ENCODE measurements around the gene EHBP1L1.

The EHBP1L1 gene

GRCh38 chr11:65546217-65546958 is 29.5 kb upstream of the EHBP1L1 start:
- in situ Hi-C loops (cut with MboI; ENCODE audit: low sequenced_read_pairs): no loop called here

- in situ Hi-C loops (cut with MboI; ENCODE audit: low sequenced_read_pairs): no loop called here
Observed at GRCh38 chr11:65547446-65548125, 28.3 kb upstream of the EHBP1L1 start.

GRCh38 chr11:65548395-65548794 is 27.5 kb upstream of the EHBP1L1 start:
- in situ Hi-C loops (cut with MboI; ENCODE audit: low sequenced_read_pairs): no loop called here

GRCh38 chr11:65549096-65549495 is 26.8 kb upstream of the EHBP1L1 start:
- in situ Hi-C loops (cut with MboI; ENCODE audit: low sequenced_read_pairs): no loop called here

- in situ Hi-C loops (cut with MboI; ENCODE audit: low sequenced_read_pairs): no loop called here
Observed at GRCh38 chr11:65551572-65552387, 24.1 kb upstream of the EHBP1L1 start.

GRCh38 chr11:65552388-65552951 is 23.4 kb upstream of the EHBP1L1 start:
- in situ Hi-C loops (cut with MboI; ENCODE audit: low sequenced_read_pairs): no loop called here

GRCh38 chr11:65553301-65554001 is 22.4 kb upstream of the EHBP1L1 start:
- in situ Hi-C loops (cut with MboI; ENCODE audit: low sequenced_read_pairs): no loop called here

GRCh38 chr11:65554057-65554818 is 21.6 kb upstream of the EHBP1L1 start:
- in situ Hi-C loops (cut with MboI; ENCODE audit: low sequenced_read_pairs): no loop called here

GRCh38 chr11:65554842-65555430 is 20.9 kb upstream of the EHBP1L1 start:
- in situ Hi-C loops (cut with MboI; ENCODE audit: low sequenced_read_pairs): no loop called here

GRCh38 chr11:65555693-65556231 is 20.1 kb upstream of the EHBP1L1 start:
- in situ Hi-C loops (cut with MboI; ENCODE audit: low sequenced_read_pairs): no loop called here

GRCh38 chr11:65556470-65557279 is 19.2 kb upstream of the EHBP1L1 start:
- in situ Hi-C loops (cut with MboI; ENCODE audit: low sequenced_read_pairs): no loop called here

GRCh38 chr11:65557280-65558001 is 18.4 kb upstream of the EHBP1L1 start:
- in situ Hi-C loops (cut with MboI; ENCODE audit: low sequenced_read_pairs): no loop called here

GRCh38 chr11:65558002-65558929 is 17.6 kb upstream of the EHBP1L1 start, which contains the start of gene LTBP3:
Gene LTBP3, minus strand, starts transcription at chr11:65558359. Its CDS starts 400 bp downstream, at chr11:65557959.
- in situ Hi-C loops (cut with MboI; ENCODE audit: low sequenced_read_pairs): no loop called here

- in situ Hi-C loops (cut with MboI; ENCODE audit: low sequenced_read_pairs): no loop called here
Observed at GRCh38 chr11:65558930-65559509, 16.8 kb upstream of the EHBP1L1 start.

GRCh38 chr11:65559535-65559934 is 16.3 kb upstream of the EHBP1L1 start:
- in situ Hi-C loops (cut with MboI; ENCODE audit: low sequenced_read_pairs): no loop called here

- in situ Hi-C loops (cut with MboI; ENCODE audit: low sequenced_read_pairs): no loop called here
Observed at GRCh38 chr11:65559951-65560537, 15.8 kb upstream of the EHBP1L1 start.

All from HL-60/S4 treated with phorbol 12-myristate 13-acetate at 8.2 ng/mL for 4 days and 3 days (cell line).